GM13976 (cell line): Measurements from ENCODE around the gene GATD1.
A peak's percentile ranks its signal among the peaks of the same experiment; 100 is the strongest.

Experiments
- DNase-seq: peaks from one replicate; pipeline ENCODE4 v3.0.0; 2012; ENCODE audit warnings: low spot score
- in situ Hi-C: fragments of 300-500 bp; cut with MboI; formaldehyde crosslinking; loops from one replicate; pipeline ENCODE4 v1.12.0; 2022; ENCODE audit warnings: low sequenced_read_pairs, mixed read lengths, inconsistent platforms; ENCODE audit not compliant: unreplicated experiment
- TF ChIP-seq, protein P1 (sequence below): IDR thresholded peaks from 2 replicates; pipeline ENCODE4 v1.5.1; 2012; ENCODE audit warnings: borderline replicate concordance, mild to moderate bottlenecking; ENCODE audit not compliant: insufficient read depth; ENCODE audit errors: extremely low read depth, missing control alignments, control extremely low read depth

GATD1 gene

DNA sequence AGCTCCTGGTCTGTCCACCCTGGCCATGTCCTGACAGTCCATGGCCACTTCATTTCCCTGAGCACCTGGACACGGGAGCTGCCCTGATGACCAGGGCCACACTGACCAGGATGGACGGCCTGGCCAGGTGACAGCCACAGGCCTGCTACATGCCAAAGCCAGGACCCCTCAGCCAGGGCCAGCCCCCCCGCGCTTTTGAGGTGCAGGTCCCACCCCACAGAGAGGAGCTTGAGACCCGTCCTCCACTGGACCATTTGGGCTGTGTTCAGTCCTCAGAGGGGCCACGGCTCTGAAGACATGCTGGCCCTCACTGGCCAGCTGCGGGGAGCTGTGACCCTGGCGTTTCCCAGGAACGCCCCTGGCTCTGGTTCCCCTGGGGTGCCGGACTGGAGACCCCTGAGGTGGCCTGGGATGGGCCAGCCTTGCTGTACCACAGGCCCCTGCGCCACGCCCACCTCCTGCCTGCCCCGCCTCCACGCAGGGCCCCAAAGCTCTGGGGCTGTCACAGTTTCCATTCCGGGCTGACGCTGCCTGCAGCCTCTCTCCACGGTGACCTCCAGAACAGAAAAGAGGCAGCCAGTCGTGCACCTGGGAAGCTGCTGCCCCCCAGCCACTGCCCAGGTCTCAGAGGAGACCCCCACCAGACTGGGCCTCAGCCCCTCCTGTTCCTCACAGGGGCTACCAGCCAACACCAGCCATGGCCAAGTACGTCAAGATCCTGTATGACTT, 53.1 kb downstream of the GATD1 start:
- in situ Hi-C loops, result loop anchor here (10.0 kb wide), 1 partner anchor 169 kb away; no protein-coding TSS in a partner anchor
- DNase-seq, result peak; percentile 56
- TF ChIP-seq, protein P1, sequence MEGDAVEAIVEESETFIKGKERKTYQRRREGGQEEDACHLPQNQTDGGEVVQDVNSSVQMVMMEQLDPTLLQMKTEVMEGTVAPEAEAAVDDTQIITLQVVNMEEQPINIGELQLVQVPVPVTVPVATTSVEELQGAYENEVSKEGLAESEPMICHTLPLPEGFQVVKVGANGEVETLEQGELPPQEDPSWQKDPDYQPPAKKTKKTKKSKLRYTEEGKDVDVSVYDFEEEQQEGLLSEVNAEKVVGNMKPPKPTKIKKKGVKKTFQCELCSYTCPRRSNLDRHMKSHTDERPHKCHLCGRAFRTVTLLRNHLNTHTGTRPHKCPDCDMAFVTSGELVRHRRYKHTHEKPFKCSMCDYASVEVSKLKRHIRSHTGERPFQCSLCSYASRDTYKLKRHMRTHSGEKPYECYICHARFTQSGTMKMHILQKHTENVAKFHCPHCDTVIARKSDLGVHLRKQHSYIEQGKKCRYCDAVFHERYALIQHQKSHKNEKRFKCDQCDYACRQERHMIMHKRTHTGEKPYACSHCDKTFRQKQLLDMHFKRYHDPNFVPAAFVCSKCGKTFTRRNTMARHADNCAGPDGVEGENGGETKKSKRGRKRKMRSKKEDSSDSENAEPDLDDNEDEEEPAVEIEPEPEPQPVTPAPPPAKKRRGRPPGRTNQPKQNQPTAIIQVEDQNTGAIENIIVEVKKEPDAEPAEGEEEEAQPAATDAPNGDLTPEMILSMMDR, result no peak

DNA sequence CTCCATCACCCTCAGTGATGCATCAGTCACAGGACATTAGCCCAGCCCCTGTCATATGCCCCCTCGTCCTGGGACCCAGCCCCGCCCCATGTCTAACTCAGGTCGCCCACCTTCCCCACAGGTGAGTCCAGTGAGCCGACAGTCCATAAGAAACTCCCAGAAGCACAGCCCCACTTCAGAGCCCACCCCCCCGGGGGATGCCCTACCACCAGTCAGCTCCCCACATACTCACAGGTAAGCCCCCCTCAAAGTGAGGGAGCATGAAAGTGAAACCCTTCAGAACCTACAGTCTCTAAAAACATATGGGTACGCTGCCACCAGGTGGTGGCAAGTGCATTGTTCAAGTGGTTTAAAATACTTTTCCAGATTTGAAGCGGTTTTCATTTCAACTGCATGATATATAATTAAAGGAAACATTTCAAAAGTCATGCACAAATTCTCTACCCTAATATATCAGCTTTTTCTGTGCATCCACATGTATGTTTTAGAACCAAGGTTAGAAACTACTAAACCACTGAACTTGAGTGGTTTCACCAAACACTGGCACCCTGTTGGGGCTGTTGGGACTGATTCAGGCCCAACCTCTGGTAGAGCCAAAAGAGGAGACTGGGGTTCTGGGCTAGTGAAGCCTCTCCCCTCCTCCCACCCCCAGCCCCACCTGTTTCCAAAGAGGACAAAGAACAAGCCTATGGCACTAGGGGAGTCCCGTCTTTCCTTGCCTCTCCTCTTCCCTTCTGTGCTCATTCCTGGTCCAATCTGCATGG, 54.0 kb downstream of the GATD1 start:
- TF ChIP-seq, protein P1, result peak; percentile 42
- in situ Hi-C loops, result loop anchor here (10.0 kb wide), 1 partner anchor 169 kb away; no protein-coding TSS in a partner anchor
- peak; percentile 81 for DNase-seq

DNA sequence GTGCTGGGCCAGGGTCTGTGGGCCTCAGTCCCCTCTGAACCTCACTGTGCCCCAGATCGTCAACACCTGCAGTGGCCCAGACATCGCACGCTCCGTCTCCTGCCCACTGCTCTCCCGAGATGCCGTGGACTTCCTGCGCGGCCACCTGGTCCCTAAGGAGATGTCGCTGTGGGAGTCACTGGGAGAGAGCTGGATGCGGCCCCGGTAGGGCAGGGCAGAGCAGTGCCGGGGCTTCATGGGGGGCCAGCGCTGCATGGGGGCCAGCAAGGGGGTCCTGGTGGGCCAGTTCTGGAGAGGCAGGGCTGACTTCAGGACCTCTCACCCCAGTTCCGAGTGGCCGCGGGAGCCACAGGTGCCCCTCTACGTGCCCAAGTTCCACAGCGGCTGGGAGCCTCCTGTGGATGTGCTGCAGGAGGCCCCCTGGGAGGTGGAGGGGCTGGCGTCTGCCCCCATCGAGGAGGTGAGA, 54.9 kb downstream of the GATD1 start:
- in situ Hi-C loops, result loop anchor here (10.0 kb wide), 1 partner anchor 168 kb away; no protein-coding TSS in a partner anchor
- peak; percentile 29 for DNase-seq
- TF ChIP-seq, protein P1, result no peak

DNA sequence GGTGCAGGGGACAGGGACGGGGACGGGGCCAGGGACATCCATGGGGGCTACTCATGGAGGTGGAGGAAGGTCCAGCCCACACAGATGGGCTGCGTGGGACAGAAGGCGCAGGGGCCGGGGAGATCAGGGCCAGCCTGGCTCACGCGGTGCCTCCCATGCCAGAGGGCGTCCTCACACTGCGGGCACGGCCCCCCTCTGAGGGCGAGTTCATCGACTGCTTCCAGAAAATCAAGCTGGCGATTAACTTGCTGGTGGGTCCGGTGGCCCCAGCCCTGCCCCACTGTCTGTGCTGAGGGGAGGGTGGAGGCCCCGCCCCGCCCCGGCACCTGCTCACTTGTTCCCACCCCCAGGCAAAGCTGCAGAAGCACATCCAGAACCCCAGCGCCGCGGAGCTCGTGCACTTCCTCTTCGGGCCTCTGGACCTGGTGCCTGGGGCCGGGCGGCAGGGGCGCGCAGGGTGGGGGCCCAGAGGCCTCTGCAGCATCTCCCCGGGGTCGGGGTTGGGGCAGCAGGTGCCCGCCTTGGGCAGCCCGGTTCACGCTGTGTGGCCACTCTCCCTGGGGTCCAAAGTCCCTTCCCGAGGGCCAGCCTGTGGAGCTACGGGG, 55.4 kb downstream of the GATD1 start:
- in situ Hi-C loops, result loop anchor here (10.0 kb wide), 1 partner anchor 167 kb away; no protein-coding TSS in a partner anchor
- peak; percentile 75 for DNase-seq
- TF ChIP-seq, protein P1, result no peak

DNA sequence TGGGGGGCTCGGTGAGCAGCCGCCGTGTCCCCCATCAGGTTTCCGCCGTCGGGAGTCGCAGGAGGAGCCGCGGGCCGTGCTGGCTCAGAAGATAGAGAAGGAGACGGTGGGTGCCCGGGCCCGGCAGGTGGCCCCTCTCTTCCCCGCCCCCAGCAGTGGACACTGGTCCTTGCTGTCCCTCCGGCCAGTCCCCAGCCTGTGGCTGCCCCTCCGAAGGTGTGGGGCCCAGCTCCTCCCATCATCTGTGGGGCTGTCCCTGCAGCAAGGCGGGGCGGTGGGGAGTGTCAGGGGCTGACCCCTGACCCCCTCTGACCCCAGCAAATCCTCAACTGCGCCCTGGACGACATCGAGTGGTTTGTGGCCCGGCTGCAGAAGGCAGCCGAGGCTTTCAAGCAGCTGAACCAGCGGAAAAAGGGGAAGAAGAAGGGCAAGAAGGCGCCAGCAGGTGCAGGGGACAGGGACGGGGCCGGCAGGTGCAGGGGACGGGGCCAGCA, 56.0 kb downstream of the GATD1 start:
- TF ChIP-seq, protein P1, result no peak
- peak; percentile 43 for DNase-seq
- in situ Hi-C loops, result loop anchor here (10.0 kb wide), 1 partner anchor 166 kb away; no protein-coding TSS in a partner anchor
